Keratinocyte (primary cell): ENCODE data around the gene PGM1.

Source experiments
- EZH2 ChIP-seq: IDR thresholded peaks from one replicate; pipeline ENCODE4 v1.6.1; 2012; ENCODE audit warnings: inconsistent platforms, mild to moderate bottlenecking, low read length, moderate library complexity
- TF ChIP-seq, protein P1 (sequence below), 3 experiments: IDR thresholded peaks in 1 of 3; conservative IDR thresholded peaks in 1 of 3; optimal IDR thresholded peaks in 1 of 3; 2 replicates in 2 of 3; 3 replicates in 1 of 3; pipeline versions ENCODE3 to v1.5.1; 2011; ENCODE audit warnings: low read length in 3 of 3, mild to moderate bottlenecking in 3 of 3, moderate library complexity in 2 of 3, control low read depth in 1 of 3, inconsistent platforms in 1 of 3; ENCODE audit not compliant: insufficient read depth in 2 of 3; ENCODE audit errors: extremely low read depth in 1 of 3

DNA sequence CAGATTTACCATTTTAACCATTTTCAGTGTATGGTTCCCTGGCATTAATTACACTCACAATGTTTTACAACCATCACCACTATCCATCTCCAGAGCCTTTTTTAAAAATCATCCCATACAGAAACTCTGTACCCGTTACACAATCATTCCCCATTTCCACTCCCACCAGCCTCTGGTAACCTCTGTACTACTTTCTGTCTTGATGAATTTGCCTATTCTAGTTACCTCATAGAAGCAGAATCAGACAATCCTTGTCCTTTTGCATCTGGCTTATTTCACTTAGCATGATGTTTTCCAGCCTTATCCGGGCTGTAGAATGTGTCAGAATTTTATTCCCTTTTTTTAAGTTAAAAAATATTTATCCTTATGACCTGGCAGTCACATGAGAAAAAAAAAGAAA lies 33.0 kb downstream of the PGM1 start:
- TF ChIP-seq, protein P1, sequence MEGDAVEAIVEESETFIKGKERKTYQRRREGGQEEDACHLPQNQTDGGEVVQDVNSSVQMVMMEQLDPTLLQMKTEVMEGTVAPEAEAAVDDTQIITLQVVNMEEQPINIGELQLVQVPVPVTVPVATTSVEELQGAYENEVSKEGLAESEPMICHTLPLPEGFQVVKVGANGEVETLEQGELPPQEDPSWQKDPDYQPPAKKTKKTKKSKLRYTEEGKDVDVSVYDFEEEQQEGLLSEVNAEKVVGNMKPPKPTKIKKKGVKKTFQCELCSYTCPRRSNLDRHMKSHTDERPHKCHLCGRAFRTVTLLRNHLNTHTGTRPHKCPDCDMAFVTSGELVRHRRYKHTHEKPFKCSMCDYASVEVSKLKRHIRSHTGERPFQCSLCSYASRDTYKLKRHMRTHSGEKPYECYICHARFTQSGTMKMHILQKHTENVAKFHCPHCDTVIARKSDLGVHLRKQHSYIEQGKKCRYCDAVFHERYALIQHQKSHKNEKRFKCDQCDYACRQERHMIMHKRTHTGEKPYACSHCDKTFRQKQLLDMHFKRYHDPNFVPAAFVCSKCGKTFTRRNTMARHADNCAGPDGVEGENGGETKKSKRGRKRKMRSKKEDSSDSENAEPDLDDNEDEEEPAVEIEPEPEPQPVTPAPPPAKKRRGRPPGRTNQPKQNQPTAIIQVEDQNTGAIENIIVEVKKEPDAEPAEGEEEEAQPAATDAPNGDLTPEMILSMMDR (optimal IDR thresholded peaks at IDR 0.05 in 1 of 3, IDR thresholded peaks at IDR 0.05 in 1 of 3, conservative IDR thresholded peaks at IDR 0.05 in 1 of 3; ENCODE audit: extremely low read depth in 1 of 3, insufficient read depth in 2 of 3, low read length in 3 of 3) = no peak
- no peak for TF ChIP-seq EZH2
